SKM-1 (cell line): ENCODE results near the gene ZMYND10.

Experiments
- DNase-seq: peaks from one replicate; lab custom pipeline; 2025; ENCODE audit not compliant: unreplicated experiment; lab: John Stamatoyannopoulos, UW

ZMYND10 gene

DNA sequence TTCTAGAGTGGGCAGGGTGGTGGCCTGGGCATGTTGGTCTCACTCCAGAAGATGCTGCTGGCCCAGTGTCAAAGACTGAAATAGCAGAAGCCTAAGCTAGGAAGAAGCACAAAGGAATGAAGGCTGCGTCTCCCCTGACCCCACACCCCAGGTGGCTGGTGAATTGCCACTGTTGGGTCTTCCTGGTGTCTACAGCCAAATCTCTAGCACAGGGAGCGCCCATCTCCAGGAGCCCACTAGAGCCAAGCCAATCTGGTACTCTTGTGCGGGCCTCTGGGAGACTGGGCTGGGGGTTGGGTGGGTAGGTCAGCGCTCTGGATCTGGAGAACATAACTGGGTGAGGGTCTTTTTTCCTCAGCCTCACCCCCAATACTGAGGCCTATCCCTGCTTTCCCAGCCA is 18.4 kb downstream of the ZMYND10 start:
- no peak for DNase-seq

DNA sequence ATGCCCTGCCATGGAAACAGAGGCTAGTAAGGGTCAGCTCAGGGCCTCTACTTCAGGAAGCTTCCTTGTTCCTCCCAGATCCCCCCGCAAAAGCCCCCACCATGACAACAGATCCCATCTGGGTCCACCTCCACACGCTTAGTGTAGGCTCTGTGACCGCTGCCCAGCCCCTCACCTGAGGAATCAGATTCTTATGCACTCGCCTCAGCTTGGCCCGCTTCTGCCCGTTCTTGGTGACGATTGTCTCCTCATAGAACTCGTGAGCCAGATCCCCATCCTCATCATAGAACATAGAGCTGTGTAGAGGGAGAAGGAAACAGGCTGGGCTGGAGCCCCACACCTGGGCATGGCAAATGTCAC is 19.4 kb downstream of the ZMYND10 start:
- no peak for DNase-seq

DNA sequence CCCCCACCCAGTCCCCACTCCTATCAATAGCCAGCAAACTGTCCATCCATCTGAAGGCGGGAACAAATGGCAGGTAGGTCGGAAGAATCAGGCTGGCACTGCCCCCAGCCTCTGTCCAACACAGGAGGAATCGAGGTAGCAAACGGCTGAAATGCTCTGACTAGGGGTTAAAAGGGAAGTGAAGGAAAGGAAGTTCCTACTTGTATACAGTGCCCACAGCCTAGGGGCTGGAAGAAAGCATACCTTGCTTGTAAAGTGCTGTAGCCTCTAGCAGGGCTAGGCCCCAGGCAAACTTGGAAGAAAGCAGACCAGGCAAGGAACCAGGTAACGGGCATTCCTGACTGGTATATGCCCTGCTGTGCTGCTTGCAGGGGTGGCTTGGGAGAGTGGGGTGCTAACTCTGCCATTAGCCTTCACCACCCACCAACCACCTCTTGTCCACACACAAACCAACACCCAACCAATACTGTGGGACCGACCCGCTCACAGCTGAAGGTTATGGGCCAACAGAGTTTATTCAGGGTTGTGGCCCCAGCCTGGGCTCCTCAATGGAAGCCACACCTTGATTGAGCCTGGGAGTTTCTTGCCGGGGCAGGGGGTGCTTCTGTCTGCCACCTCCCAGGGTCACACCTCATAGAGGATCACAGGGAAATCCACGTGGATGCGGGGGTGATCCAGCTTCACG is 19.9 kb downstream of the ZMYND10 start:
- DNase-seq: no peak

DNA sequence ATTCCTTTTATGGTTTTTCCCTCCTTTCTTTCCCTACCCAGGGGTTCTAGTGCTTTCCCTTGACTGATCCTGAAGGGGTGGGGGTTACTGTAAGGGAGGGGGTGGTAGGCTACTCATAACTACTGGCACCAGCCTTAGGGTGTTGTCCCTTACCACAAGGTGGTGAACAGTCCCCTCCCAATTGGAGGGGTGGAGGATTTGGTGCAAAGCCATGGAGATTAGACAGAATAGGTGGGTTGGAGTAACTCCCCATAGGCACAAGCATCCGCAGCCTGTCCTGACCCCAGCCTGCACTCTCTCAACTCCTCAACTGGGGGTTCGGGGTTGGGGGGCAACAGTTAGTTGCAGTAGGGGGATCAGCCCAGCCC is 20.4 kb downstream of the ZMYND10 start:
- DNase-seq: no peak

DNA sequence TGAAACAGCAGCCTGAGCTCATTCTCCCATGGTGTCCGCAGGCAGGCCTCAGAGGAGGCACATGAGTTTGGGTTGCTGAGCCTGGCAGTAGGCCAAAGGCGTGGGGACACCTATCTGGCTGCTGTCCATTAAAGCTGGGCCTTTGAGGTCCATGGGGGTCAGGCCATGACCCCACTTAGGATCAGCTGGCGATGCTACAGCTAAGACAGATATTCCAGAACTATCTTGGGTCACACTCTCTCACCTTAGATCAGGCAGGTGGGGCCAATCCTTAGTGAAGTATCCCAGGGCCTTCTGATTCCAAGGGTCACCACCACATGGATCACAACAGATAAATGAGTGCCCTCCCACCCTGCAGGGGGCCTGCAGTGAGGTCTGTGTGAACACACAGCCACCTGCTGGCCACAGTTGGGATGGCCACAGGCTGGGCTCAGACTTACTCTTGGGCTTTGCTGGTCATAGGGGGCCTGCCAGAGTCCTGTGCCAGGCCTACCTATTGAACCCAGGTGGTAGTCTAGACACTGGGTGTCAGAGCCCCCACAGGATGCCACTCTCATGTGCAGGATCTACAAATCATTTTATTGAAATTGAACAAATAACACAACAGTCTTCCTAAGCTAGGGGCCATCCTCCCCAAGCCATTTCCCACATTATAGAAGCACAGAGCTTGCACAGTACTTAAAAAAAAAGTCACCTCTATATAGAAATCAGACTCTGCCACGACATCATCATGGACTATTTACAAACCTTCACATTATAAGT is 21.0 kb downstream of the ZMYND10 start:
- DNase-seq: no peak

DNA sequence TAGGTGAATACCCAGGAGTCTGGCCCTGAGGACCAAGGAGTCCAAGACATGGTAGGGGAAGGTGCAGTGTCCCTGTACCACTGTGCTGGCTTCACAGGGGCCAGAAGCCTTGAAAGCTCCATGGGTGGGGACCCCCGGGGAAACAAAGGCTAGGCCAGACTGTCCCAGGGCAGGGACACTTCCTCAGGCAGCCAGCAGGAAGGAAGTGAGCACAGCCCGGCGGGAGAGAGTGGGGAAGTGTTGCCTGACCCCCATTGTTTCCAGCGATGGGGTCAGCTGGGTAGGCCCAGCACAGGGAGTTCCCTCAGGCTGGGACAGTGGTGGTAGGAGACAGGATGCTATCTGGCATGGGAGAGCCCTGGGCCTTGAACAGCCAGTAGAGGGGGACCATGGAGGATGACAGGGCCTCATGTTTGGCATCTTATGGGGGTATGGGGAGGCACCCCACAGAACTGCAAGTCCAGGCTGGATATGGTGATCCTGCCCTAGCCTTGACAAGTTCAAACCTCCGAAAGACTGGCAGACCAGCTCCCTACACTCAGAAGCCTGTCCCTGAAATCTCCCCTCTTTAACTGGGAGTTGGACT is 21.8 kb downstream of the ZMYND10 start:
- no peak for DNase-seq

DNA sequence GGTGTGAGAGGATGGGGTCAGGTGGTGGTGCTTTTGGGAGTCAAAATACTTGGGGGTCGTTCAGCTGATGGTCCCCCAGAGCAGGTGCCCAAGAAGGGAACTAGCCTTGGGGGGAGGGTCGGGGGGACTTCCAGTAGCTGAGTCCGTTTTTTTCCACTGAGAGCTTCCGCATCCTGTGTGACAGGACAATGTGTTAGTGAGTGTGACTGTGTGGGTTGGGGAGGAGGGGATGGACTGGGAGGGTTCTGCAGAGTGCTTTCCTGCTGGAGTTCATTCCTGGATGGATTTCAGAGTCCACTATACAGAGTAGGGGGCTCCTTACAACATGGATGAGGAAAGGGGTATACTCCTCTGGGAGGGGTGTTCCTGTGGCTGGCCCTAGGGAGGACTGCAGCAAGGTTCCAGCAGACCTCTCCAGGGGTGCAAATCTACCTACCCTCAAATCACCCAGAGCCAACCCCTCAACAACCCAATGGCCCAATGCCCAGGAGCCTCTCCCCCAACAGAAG is 22.4 kb downstream of the ZMYND10 start:
- no peak for DNase-seq

DNA sequence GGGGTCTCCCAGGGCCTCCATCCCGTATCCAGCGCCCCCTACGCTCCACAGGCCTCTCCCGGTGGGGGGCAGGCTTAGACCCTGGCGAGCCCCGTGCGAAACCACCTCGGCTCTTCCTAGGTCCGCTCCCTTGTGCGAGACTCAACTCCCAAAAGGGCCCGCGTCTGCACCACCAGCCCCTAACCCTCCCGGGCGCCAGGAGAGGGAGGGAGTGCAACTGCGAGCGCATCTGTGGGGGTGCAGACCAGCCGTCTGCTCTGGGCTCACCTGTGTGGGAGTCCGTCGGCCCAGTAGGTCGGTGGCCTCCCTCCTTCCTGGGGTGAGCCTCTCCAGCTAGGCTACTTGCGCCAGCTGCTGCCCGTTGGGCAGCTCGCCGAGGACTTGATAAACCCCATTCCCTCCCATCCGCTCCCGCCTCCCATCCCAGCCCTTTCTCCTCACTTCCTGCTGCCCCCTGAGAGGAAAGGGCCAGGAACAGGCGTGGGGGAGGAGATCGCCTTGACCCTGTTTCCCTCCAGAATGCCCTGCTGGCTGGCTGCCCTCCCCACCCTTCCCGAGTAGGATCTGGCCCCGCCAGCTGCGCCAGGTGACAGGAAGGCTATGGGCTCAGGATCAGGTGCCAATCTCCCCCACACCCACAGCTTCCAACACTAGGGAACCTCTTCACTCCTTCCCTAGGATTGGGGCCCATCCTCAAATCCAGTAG is 23.0 kb downstream of the ZMYND10 start, which contains the start of gene HYAL2:
Gene HYAL2 (minus strand): TSS at position 360 of the 706 bp plus-strand sequence. CDS start 2,256 bp downstream, outside the sequence.
- no peak for DNase-seq

DNA sequence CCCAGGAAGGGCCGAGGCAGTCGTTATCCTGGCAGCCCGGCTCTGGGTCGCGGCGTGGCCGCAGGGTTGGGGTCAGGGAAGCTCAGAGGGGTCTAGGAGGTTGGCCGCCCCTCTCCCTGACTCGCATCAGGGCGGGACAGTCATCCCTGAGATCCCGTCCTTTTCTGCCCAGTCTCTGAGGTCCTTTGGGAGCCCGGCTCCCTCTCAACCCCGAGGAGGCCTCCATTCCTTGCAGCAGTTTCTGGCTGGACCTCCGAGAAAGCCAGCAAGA is 23.5 kb downstream of the ZMYND10 start:
- DNase-seq: no peak

DNA sequence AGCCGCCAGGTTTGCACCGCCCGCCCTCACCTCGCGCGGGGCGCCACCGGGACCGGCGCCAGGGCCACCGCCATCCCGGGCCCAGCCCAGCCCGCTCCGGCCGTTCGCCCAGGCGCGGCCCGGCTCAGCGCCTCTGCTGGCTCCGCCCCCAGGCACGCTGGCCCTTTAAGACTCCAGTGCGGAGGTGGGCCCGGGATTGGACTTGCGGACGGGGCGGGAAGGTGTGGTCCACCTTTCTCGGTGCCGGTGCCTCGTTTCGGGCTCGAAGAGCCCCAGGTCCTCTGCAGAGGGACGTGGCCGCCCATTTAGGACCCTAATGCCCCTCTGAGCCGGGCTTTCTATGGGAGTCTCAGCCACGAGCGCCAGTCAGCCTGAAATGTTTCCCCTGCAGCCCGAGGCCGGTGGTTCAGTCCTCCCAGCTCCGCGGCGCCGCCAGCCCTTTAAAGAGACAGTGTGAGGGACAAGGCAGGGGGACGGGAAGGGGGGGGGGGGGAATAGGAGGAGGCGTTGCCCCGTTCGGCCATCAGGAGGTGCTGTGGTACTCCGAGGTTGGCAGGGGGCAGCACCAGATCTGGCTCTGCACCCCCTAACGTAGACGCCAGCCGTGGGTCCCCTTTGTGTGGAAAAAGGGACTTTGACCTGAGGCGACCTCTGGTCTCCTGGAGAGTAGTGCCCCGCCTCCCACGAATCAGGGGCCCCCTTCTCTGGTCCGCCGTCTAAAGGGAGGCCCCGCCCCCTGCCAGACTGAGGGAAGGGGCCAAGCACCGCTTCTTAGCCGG is 24.0 kb downstream of the ZMYND10 start:
- peak; percentile 73 for DNase-seq

DNA sequence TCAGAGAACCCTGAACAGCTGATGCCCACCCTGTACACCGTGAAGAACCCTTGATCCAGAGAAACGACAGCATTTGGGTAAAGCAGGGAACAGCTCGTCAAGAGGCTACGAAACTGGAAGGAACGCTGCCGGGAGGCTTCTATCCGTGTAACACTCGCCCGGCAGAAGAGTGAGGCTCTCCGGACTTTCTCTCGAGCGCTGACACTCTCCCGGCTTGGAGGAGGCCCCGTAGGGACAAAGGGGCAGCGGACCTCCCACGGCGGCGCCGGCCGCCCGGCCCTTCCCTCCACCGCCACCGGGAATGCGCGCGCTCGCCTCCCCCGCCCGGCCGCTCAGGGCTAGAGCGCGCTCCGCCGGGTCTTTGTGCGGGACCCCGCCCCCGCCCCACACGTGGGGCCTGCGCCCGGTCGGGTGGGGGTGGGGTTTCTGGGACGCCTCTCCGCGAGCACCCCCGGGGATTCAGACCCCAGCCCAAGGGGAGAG is 24.6 kb downstream of the ZMYND10 start:
- no peak for DNase-seq

DNA sequence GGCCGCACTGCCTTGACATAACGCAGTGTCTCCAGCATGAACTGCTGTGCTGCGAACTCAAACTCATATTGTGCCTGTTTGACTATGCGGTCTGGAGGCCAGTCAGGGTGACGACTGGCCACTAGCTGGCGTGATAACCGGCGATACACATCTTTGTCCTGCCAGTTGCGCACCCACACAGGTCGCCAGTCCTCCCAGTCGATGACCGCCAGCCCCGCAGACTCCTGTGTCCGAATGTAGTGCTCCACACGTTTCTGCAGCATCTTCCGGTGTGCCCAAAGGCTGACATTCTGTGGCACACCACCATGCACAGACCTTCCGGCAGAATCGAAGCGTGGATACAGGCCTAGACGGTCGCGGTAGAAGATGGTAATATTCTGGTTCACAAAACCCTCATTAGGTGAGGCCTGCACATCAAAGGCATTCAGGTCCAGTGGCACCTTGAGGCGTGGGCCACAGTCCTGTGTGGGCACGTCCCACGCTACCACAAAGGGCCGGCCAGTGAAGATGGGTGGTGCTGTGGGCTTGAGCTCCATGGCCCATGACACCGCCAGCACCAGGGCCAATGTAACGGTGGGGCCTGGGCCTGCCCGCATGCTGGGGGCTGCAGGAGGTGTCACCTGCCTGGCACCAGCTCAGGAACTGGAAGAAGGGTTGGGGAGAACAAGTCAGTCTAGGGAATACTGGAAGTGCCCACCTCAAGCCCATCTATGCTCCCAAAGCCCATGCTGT is 25.5 kb downstream of the ZMYND10 start:
- no peak for DNase-seq

DNA sequence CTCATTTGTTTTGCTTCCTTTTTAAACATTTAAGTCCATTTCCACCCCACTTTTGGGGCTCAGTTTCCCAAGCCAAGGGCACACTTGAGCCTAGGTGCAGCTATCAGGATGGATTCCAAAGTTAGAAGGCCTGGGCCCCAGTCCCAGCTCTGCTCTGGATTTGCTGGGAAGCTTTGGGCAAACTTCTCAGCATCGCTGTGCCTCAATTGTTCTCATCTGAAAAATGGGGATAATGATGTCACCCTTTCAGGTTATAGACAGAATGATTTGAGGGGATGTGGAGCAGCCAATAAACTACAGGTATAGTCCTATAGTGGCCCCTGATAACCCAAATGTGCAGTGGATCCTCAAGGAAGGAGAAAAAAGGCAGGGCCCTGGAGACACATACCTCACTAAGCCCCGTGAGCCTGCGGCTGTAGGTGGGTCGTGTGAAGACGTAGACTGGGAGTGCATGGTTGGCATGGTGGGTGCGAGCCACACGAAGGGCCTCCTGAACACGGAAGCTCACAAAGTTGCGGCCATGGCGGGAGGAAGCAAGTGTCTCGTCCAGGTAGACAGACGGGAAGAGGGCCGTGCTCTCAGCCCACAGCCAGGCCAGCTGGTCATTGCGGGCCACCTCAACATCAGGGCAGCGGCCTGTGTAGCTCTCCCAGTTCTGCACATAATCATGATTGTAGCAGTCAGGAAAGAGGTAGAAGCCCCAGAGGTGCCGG is 26.2 kb downstream of the ZMYND10 start:
- no peak for DNase-seq

DNA sequence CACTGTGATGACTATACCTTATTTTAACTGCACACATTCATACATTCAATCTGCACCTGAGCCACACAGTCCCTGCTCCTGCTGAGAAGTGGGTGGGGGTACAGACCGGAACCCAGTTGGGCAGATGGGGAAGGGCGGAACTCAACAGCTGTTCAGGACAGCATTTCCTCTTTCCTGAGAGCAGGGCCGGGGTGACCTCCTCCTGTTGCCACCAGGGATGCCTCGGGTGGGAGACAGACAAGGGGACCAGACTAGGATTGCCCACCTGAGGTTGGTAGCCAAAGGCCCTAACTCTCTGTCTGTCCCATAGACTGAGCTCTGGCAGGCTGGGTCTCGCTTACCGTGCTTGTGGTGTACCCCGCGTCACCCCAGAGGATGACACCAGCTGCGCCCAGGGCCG is 26.9 kb downstream of the ZMYND10 start:
- DNase-seq: no peak

DNA sequence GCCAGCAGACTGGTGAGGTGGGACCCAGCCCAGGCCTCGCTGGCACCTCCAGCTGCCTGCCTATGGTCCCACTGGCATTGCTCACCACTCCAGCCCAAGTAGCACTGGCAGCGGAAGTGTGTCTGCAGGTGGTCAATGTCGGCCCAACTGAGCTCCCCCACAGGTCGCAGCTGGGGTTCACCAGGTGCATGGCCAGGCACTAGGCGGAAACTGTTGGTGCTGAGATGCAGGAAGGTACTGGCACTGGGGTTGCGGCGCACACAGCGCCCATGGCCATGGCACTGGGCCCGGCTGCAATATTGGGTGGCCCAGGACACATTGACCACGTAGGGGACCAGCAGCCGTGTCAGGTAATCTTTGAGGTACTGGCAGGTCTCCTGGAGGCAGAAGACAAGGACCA is 27.4 kb downstream of the ZMYND10 start:
- DNase-seq: no peak

DNA sequence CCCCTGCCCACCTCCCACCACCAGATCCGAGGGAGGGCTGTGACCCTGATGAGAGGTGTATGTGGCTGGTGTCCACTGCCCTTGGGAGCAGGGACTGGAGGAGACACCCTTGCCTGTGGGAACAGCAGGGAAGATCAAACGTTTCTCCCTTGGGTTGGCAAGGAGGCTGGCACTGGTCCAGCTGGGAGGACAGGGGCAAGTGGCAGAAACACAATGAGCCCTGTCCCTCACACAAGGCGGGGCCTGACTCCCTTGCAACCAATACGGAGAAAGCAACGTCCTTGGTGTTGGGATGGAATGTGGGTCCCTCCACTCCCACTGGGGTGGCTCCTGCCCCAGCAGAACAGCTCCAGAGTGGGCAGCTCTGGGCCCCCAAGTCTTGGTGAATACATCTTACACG is 28.2 kb downstream of the ZMYND10 start:
- DNase-seq: no peak

DNA sequence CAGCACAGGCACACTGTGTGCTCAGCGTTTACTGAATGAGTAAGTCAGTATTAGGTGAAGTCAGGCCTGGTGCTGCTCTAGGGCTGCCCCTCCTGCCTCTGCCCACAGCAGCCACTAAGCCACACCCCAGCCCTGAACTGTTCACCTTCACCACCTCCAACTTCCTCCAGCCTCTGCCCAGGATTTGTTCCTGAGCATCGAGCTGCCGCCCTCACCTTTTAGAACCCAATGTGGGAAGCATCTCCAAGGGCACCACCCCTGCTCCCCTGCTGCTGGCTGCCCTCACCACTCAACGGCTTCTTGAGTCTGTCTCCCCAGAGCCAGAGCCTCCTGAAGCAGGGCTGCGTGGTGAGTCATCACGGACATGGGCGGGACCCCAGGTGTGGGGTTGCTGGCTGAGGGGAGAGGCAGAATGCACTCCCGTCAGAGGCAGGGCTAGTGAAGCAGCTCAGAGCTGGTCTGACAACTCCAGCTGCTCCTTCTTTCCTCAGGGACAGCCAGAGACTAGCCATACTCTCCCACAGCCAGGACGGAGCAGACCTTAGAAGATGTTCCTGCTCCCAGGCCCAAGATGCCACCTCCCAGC is 28.8 kb downstream of the ZMYND10 start:
- no peak for DNase-seq

DNA sequence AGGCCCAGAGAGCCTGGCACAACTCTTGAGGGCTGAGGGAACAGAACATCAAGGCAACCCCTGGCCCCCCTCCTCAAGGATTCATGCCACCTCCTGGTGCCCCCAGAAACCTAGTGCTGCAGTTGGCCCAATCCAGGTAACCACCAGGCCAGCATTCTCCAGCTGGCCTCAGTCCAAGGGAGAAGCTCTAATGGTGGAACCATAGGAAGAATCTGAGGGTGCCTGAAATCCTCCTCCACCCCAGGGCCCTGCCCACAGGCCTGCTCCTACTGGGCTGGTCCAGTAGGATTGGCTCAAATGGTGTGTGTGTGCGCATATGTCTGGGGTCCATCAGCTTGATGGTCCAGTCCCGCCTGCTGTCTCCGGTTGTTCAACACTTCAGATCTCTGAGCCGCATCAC is 30.7 kb downstream of the ZMYND10 start:
- DNase-seq: no peak

DNA sequence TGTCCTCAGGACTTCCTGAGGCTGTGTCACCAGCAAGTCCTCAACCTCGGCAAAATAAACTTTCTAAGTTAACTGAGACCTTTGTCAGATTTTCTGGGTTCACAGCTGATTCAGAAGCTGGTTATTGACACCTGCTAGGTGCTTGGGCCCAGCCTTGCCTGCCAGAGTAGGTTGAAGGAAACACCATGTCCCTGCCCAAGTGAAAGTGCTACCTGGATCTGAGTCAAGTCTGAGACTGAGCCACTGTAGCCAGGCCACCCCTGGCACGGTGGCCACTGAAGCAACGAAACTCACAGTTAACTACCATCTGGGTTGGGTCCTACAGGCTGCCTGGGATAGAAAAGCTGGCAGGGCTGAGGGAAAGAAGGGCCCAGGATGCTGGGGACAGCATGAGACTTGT is 31.2 kb downstream of the ZMYND10 start:
- DNase-seq: no peak
